Measurements from ENCODE around the gene TFAP2D. TPM values are rescaled to one million over a fixed set of nuclear protein-coding genes. Genes with fewer than 3 reads are reported as not detected.

The TFAP2D gene
- total RNA-seq, 4 donors from 2014 or later = not detected

GRCh38 chr6:50791900-50792508 is 78.7 kb downstream of the TFAP2D start:
- H3K27me3 ChIP-seq = no peaks in the 10 kb centered on the region
- no peak for DNase-seq (ENCODE audit: extremely low spot score)
- no peak overlapping the region for H3K4me3 ChIP-seq
- H3K36me3 ChIP-seq = no peaks in the 10 kb centered on the region
- H3K9me3 ChIP-seq = no peaks in the 10 kb centered on the region
- no peaks in the 10 kb centered on the region for H3K4me1 ChIP-seq
- no peak for TF ChIP-seq POLR2A (IDR thresholded peaks at IDR 0.05; ENCODE audit: low read depth)
- TF ChIP-seq CTCF (IDR thresholded peaks at IDR 0.05) = peak; percentile 40 to 71 (median 47)
- TF ChIP-seq POLR2AphosphoS5 (IDR thresholded peaks at IDR 0.05) = no peak
- no peak for TF ChIP-seq EP300 (IDR thresholded peaks at IDR 0.05)
- H3K27ac ChIP-seq (replicated peaks in 1 of 4) = no peak overlapping the region
- 3% methylated on average over 3 of the region's 3 CpGs for WGBS
- intact Hi-C loops (cut with DNase I) = loop anchor here (10.0 kb wide), 1 partner anchor 667 kb away; no protein-coding TSS in a partner anchor

DNA sequence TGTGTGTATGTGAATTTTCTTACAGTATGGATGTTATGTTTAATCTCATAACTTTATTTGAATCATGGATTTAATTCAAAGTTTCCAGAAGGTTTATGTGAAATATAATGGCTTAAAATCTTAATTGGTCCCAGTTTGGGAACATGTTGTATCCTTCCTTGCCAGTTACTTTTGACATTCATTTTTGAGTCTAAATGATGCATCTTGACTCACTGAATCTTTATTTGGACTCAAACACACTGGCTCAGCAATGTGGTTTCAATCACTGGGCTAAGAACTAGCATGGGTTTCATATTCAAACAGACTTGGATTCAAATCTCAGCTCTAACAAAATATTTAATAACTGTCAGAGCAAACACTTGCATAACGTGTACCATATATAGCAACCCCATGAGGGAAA is 79.4 kb downstream of the TFAP2D start:
- intact Hi-C loops (cut with DNase I) = loop anchor here (10.0 kb wide), 1 partner anchor 668 kb away; no protein-coding TSS in a partner anchor

DNA sequence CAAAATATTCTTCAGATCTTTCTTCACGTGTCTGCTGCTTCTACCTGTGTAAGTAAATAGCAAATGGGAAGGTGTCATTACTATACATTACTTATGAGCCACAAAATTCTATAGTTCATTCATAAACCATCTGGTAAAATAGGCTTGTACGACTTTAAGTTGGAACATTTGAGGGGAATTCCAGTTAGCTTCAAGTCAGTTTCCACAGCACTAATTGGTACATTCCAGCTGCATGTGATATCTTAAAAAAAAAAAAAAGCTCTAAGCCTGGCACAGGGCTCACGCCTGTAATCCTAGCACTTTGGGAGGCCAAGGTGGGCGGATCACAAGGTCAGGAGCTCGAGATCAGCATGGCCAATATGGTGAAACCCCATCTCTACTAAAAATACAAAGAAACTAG is 82.2 kb downstream of the TFAP2D start:
- Histone ChIP-seq H3K27ac (replicated peaks in 1 of 4) (no peak overlapping the region), H3K36me3 (no peaks in the 10 kb centered on the region), H3K4me1 (no peaks in the 10 kb centered on the region), H3K27me3 (no peaks in the 10 kb centered on the region), H3K9me3 (no peaks in the 10 kb centered on the region), H3K4me3 (no peak overlapping the region)
- intact Hi-C loops (cut with DNase I) = loop anchor here (10.0 kb wide), 1 partner anchor 671 kb away; no protein-coding TSS in a partner anchor
- 74% methylated on average over 5 of the region's 5 CpGs for WGBS
- TF ChIP-seq EP300 (IDR thresholded peaks at IDR 0.05) = no peak
- no peak for TF ChIP-seq CTCF (IDR thresholded peaks at IDR 0.05)
- TF ChIP-seq POLR2AphosphoS5 (IDR thresholded peaks at IDR 0.05) = no peak
- no peak for TF ChIP-seq POLR2A (IDR thresholded peaks at IDR 0.05; ENCODE audit: low read depth)
- DNase-seq (ENCODE audit: extremely low spot score) = no peak

More for the DNA sequence above, 79.4 kb downstream of the TFAP2D start:
- no peak for TF ChIP-seq POLR2A (IDR thresholded peaks at IDR 0.05; ENCODE audit: low read depth)
- TF ChIP-seq POLR2AphosphoS5 (IDR thresholded peaks at IDR 0.05) = no peak
- TF ChIP-seq CTCF (IDR thresholded peaks at IDR 0.05) = no peak
- TF ChIP-seq EP300 (IDR thresholded peaks at IDR 0.05) = no peak
- H3K4me1 ChIP-seq = no peaks in the 10 kb centered on the region
- H3K9me3 ChIP-seq = no peaks in the 10 kb centered on the region
- no peaks in the 10 kb centered on the region for H3K27me3 ChIP-seq
- H3K36me3 ChIP-seq = no peaks in the 10 kb centered on the region
- WGBS = 61% methylated on average over 1 of the region's 1 CpG
- DNase-seq (ENCODE audit: extremely low spot score) = no peak
- H3K27ac ChIP-seq (replicated peaks in 1 of 4) = no peak overlapping the region
- H3K4me3 ChIP-seq = no peak overlapping the region

DNA sequence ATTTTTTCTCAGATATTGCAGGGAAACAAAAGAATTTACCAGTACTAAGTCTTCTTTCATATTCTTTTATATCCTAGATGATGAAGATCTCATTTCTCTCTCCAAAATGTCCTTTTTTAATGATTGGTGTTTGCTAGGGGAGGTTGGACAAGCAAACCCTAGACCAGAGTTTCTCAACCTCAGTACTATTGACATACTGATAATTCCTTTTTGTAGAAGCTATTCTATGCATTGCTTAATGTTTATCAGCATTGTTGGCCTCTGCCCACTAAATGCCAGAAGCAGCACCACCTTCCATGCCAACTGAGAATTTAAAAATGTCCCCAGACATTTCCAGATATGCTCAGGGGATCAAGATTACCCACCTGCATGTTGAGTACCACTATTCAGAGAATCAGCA is 91.0 kb downstream of the TFAP2D start:
- Histone ChIP-seq H3K4me1 (no peaks in the 10 kb centered on the region), H3K27ac (replicated peaks in 1 of 4) (no peak overlapping the region), H3K36me3 (no peaks in the 10 kb centered on the region), H3K9me3 (no peaks in the 10 kb centered on the region), H3K4me3 (no peak overlapping the region), H3K27me3 (no peaks in the 10 kb centered on the region)
- TF ChIP-seq EP300 (IDR thresholded peaks at IDR 0.05) (no peak), POLR2AphosphoS5 (IDR thresholded peaks at IDR 0.05) (no peak), POLR2A (IDR thresholded peaks at IDR 0.05; ENCODE audit: low read depth) (no peak)
- no peak for DNase-seq (ENCODE audit: extremely low spot score)
- intact Hi-C loops (cut with DNase I) = no loop called here

- no peaks in the 10 kb centered on the region for H3K9me3 ChIP-seq
- peaks cover 0 to 20% (median 0%) of the 10 kb centered on the region in 4 donors for H3K27me3 ChIP-seq
- H3K4me1 ChIP-seq = no peaks in the 10 kb centered on the region
- no peak overlapping the region for H3K4me3 ChIP-seq
- no peak overlapping the region for H3K27ac ChIP-seq (replicated peaks in 1 of 4)
- intact Hi-C loops (cut with DNase I) = no loop called here
- DNase-seq (ENCODE audit: extremely low spot score) = no peak
- TF ChIP-seq POLR2A (IDR thresholded peaks at IDR 0.05; ENCODE audit: low read depth) (no peak), POLR2AphosphoS5 (IDR thresholded peaks at IDR 0.05) (no peak), CTCF (IDR thresholded peaks at IDR 0.05) (no peak), EP300 (IDR thresholded peaks at IDR 0.05) (no peak)
- no peaks in the 10 kb centered on the region for H3K36me3 ChIP-seq
Measured at GRCh38 chr6:50807035-50807434, 93.7 kb downstream of the TFAP2D start.

Data from esophagus muscularis mucosa (tissue), 4 donors.